Muscle of arm (tissue), 14 donors: ENCODE results near the gene FAM90A1. TPM values are rescaled to one million over a fixed set of nuclear protein-coding genes. Genes with fewer than 3 reads are reported as not detected.
A peak's percentile ranks its signal among the peaks of the same experiment; 100 is the strongest.
"Not testable (repeated sequence)": the region's sequence is repeated elsewhere in the genome, so short reads cannot be mapped to it uniquely, and the experiment has no call there.

ENCODE experiments used
- DNase-seq: peaks from one replicate; pipeline ENCODE4 v3.0.0-alpha.2; 2013
- long read RNA-seq, 11 donors: transcript quantifications; one replicate each; lab custom pipeline, GENCODE V29; 2026
- polyA plus RNA-seq, 12 donors: library from polyadenylated mRNA; unstranded; fragments of 120-200 nt; gene quantifications; one replicate each; pipeline ENCODE4 v1.2.1, GENCODE V29; 2013; ENCODE audit not compliant: insufficient read length in 12 of 12

The FAM90A1 gene
- 1 to 10 TPM in 6 of 12 donors, under 1 TPM in 4, not detected in 2; 0.30 to 2.2 (median 1.1) TPM for polyA plus RNA-seq
- long read RNA-seq, donor 1: 0 reads
- long read RNA-seq, donor 2: 0 reads
- long read RNA-seq, donor 3: 0 reads
- long read RNA-seq, donor 4: 0 reads
- long read RNA-seq, donor 5: 0 reads
- long read RNA-seq, donor 6: 0 reads
- long read RNA-seq, donor 7: 0 reads
- long read RNA-seq, donor 8: 0 reads
- long read RNA-seq, donor 9: 0 reads
- long read RNA-seq, donor 10: 0 reads
- long read RNA-seq, donor 11: 0 reads

- not testable (repeated sequence) for DNase-seq
These were observed at the start of gene FAM90A1 for GRCh38 chr12:8226992-8227731. FAM90A1 (minus strand) TSS chr12:8227618; CDS start chr12:8224832, 2,786 bp downstream.

- not testable (repeated sequence) for DNase-seq
These were observed 49.0 kb upstream of the FAM90A1 start for GRCh38 chr12:8276397-8276796.

GRCh38 chr12:8266706-8267105 lies 39.3 kb upstream of the FAM90A1 start:
- not testable (repeated sequence) for DNase-seq

- DNase-seq: not testable (repeated sequence)
These were observed 36.8 kb upstream of the FAM90A1 start for GRCh38 chr12:8264236-8264635.

GRCh38 chr12:8261111-8261554 lies 33.7 kb upstream of the FAM90A1 start:
- DNase-seq: not testable (repeated sequence)

- not testable (repeated sequence) for DNase-seq
These were observed 28.9 kb upstream of the FAM90A1 start for GRCh38 chr12:8256356-8256755.

- DNase-seq: not testable (repeated sequence)
These were observed 27.3 kb upstream of the FAM90A1 start for GRCh38 chr12:8254705-8255104.

GRCh38 chr12:8252056-8252818 lies 24.8 kb upstream of the FAM90A1 start:
- DNase-seq: not testable (repeated sequence)

- DNase-seq: not testable (repeated sequence)
These were observed 24.2 kb upstream of the FAM90A1 start for GRCh38 chr12:8251616-8252015.

- not testable (repeated sequence) for DNase-seq
These were observed 19.6 kb upstream of the FAM90A1 start for GRCh38 chr12:8246941-8247535.

GRCh38 chr12:8243682-8244161 lies 16.3 kb upstream of the FAM90A1 start:
- peak; percentile 40 for DNase-seq

- peak; percentile 92 for DNase-seq
These were observed 15.7 kb upstream of the FAM90A1 start for GRCh38 chr12:8242880-8243681.

GRCh38 chr12:8242622-8242879 lies 15.1 kb upstream of the FAM90A1 start:
- not testable (repeated sequence) for DNase-seq

GRCh38 chr12:8241917-8242621 lies 14.7 kb upstream of the FAM90A1 start:
- not testable (repeated sequence) for DNase-seq

GRCh38 chr12:8240340-8241114 lies 13.1 kb upstream of the FAM90A1 start:
- DNase-seq: not testable (repeated sequence)

- not testable (repeated sequence) for DNase-seq
These were observed 9.6 kb upstream of the FAM90A1 start for GRCh38 chr12:8237031-8237430.

GRCh38 chr12:8235316-8236157 lies 8.1 kb upstream of the FAM90A1 start:
- DNase-seq: not testable (repeated sequence)

GRCh38 chr12:8234746-8235145 lies 7.3 kb upstream of the FAM90A1 start:
- DNase-seq: not testable (repeated sequence)
